B cell (primary cell): ENCODE measurements around the gene CEP85L.

Experiments
- CTCF ChIP-seq: fragments of 200-600 bp; IDR thresholded peaks from one replicate; pipeline ENCODE4 v1.8.0; 2022; ENCODE audit warnings: antibody characterized with exemption, mild to moderate bottlenecking
- EZH2 ChIP-seq: IDR thresholded peaks from 2 replicates; pipeline ENCODE4 v1.6.1; 2012; ENCODE audit warnings: borderline replicate concordance, low read depth, mild to moderate bottlenecking, moderate library complexity, low read length; ENCODE audit not compliant: insufficient read depth, poor library complexity, severe bottlenecking

GRCh38 chr6:118586746-118587485 is 64.5 kb downstream of the CEP85L start:
- TF ChIP-seq CTCF (no peak), EZH2 (no peak)
